Measurements from ENCODE around the gene TFEB.

TFEB gene

DNA sequence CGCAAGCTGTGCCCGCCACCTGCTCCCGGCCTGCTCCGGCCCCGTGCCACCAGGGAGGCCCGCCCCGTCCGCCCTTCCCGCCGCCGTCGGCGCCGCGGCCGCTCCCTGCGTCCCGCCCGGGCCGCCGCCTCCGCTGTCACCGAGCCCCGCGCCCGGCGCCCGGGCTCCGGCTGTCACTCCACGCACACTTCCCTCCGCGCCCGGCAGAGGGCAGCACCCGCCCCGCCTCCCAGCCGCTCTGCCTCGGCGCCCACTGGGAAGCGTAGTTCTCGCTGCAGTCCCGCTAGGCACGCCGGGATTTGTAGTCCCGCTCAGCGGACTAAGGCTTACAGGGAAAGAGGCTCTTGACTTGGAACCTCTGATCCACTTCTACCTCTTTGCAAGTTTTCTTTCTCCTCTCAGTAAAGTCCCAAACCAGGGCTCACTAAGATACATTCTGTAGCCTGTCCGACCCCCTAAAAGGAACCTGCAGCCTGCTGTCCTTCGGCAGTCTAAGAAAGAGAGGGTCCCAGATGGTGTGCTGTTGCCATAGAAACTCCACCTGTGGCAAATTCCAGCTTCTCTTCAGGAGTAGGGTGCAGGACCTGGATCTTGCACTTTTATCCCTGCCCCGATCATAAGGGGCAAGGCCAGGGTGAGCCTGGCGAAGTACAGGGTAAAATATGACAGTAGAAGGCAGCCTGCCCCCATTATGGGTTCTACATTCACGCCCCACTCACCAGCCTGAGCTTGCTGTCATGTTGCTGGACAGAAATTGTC lies at the start of gene TFEB (continued):
- TF ChIP-seq ZBTB1 (tag by site-specific recombination; IDR thresholded peaks at IDR 0.05) (no peak), ZNF175 (tag by site-specific recombination; IDR thresholded peaks at IDR 0.05) (no peak)

DNA sequence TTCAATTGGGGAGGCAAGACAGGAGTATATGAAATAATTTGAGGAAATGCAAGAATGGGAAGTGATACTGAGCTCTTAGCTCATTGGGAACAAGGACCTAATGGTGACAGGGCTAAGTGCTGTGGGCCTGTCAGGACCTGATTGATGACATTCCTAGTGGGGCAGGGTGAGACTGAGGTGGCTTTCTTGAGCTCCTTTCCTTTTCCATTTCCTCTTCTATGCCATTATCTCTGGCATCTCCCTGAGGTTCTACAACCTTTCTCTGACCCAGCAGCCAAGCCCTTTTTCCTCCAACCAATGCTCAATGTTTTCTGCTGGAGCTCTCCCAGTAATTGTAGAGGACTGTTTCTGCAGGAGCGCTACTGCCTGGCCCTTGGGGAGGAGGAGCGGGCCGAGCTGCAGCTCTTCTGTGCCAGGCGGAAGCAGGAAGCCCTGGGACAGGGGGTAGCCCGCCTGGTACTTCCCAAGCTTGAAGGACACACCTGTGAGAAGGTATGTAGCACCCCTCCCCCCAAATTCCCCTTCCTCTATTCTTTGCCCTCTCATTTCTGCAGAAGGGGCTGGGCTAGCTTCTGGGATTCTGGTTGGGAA lies 49.3 kb upstream of the TFEB start:
- H3K9me3 ChIP-seq (ENCODE audit: control insufficient read depth, insufficient read depth, low read depth, low read length): no peaks in the 10 kb centered on the region
- H3K27ac ChIP-seq (ENCODE audit: extremely low read depth, low read depth, low read length): no peak overlapping the region
- CTCF ChIA-PET: interaction anchor here (0.5 to 10.9 kb wide), 24 partner anchors 9 to 1095 kb away, joined by 3 to 192 read pairs (median 6); partner anchors contain the start of genes BYSL, MED20 and RPL7L1
- H3K4me1 ChIP-seq (ENCODE audit: control insufficient read depth, insufficient read depth, low read length): peaks cover 3% of the 10 kb centered on the region
- H3K36me3 ChIP-seq (ENCODE audit: control insufficient read depth in 2 of 2, insufficient read depth in 1 of 2, low read length in 2 of 2): peaks cover 3 to 22% of the 10 kb centered on the region in 2 experiments
- POLR2A ChIA-PET: interaction anchor here (0.8 to 4.3 kb wide), 2 partner anchors 12 to 262 kb away, joined by 3 to 27 read pairs; no protein-coding TSS in a partner anchor
- TF ChIP-seq ZNF335 (tag by site-specific recombination; conservative IDR thresholded peaks at IDR 0.05) (peak; percentile 38), SP2 (tag by site-specific recombination; IDR thresholded peaks at IDR 0.05) (peak; percentile 5; the same call in 1 of the 2 replicates), SCRT2 (tag by site-specific recombination; IDR thresholded peaks at IDR 0.05) (no peak), ZNF664 (tag by site-specific recombination; IDR thresholded peaks at IDR 0.05) (no peak), SP7 (tag by site-specific recombination; IDR thresholded peaks at IDR 0.05) (peak; percentile 56; the same call in 1 of the 2 replicates), ZNF10 (tag by site-specific recombination; IDR thresholded peaks at IDR 0.05) (no peak), ZSCAN30 (tag by site-specific recombination; IDR thresholded peaks at IDR 0.05) (no peak), PRDM1 (tag by site-specific recombination; IDR thresholded peaks at IDR 0.05) (peak; percentile 33; the same call in 1 of the 2 replicates), ZNF473 (tag by site-specific recombination; IDR thresholded peaks at IDR 0.05) (no peak)
- TF ChIP-seq, protein P1, sequence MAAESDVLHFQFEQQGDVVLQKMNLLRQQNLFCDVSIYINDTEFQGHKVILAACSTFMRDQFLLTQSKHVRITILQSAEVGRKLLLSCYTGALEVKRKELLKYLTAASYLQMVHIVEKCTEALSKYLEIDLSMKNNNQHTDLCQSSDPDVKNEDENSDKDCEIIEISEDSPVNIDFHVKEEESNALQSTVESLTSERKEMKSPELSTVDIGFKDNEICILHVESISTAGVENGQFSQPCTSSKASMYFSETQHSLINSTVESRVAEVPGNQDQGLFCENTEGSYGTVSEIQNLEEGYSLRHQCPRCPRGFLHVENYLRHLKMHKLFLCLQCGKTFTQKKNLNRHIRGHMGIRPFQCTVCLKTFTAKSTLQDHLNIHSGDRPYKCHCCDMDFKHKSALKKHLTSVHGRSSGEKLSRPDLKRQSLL (tag by site-specific recombination; IDR thresholded peaks at IDR 0.05): no peak
- H3K4me3 ChIP-seq (ENCODE audit: low read depth, low read length): no peak overlapping the region

DNA sequence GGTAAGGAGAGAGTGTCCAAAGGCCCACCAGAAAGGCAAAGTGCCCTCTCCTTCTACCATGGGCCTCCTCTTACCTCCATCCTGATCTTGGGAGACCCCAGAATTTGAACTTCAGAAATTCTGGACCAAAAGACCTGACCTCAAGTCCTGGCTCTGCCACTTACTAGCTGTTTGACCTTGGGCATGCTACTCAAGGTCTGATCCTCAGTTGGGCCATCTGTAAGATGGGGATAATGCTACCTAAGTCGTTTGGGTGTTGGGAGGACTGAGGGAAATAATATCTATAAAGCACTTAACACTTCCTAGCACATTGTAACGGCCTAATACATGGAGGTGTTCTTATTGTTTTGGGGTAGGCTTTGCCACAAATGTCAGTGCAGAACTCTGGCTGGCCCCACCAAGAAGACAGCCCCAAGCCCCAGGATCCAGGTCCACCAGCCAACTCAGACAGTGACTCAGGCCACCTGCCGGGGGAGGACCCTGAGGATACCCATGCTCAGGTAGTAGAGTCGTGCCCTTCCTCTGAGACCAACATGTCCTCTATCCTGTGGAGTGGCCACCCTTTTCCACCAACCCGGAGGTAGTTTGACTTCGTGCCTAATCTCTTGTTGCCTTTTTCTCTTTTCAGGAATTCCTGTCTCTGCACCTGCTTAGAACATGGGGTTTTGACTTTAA lies 47.8 kb upstream of the TFEB start:
- TF ChIP-seq ZNF132 (tag by site-specific recombination; IDR thresholded peaks at IDR 0.05; ENCODE audit: borderline replicate concordance): no peak
- TF ChIP-seq ZNF768 (tag by site-specific recombination; IDR thresholded peaks at IDR 0.05): no peak
- TF ChIP-seq FEZF1 (tag by site-specific recombination; IDR thresholded peaks at IDR 0.05): no peak
- H3K9me3 ChIP-seq (ENCODE audit: control insufficient read depth, insufficient read depth, low read depth, low read length): no peaks in the 10 kb centered on the region
- H3K36me3 ChIP-seq (ENCODE audit: control insufficient read depth in 2 of 2, insufficient read depth in 1 of 2, low read length in 2 of 2): peaks cover 0 to 13% of the 10 kb centered on the region in 2 experiments; a peak in 1 of 3 replicates
- no peak overlapping the region for H3K4me3 ChIP-seq (ENCODE audit: low read depth, low read length)
- H3K27ac ChIP-seq (ENCODE audit: extremely low read depth, low read depth, low read length): no peak overlapping the region
- POLR2A ChIA-PET: interaction anchor here (1.1 kb wide), 2 partner anchors 142 to 363 kb away, joined by 3 read pairs; no protein-coding TSS in a partner anchor
- peaks cover 6% of the 10 kb centered on the region for H3K4me1 ChIP-seq (ENCODE audit: control insufficient read depth, insufficient read depth, low read length)
- CTCF ChIA-PET: interaction anchor here (0.6 to 10.9 kb wide), 10 partner anchors 18 to 765 kb away, joined by 3 to 192 read pairs (median 6); partner anchors contain the start of genes BYSL and MED20

DNA sequence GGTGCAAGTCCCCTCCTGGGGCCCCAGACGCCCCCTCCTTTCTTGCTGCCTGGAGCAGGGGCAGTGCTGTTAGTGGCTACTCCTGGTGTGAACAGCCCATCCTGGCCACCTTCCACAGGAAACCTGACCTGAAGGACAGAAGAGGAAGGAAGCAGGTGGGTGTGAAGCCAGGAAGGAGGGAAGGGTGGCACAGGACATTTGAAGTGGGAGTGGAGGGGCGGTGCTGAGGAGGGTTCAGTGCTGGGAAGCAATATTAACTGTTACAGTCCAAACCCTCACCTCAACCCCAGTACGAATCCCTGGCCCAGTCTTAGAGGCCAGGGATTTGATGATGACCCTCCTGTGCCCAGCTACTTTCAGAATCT lies 45.9 kb upstream of the TFEB start:
- H3K4me3 ChIP-seq (ENCODE audit: low read depth, low read length): no peak overlapping the region
- H3K9me3 ChIP-seq (ENCODE audit: control insufficient read depth, insufficient read depth, low read depth, low read length): no peaks in the 10 kb centered on the region
- no peak overlapping the region for H3K27ac ChIP-seq (ENCODE audit: extremely low read depth, low read depth, low read length)
- CTCF ChIA-PET: interaction anchor here (0.6 to 10.9 kb wide), 10 partner anchors 46 to 772 kb away, joined by 3 to 192 read pairs (median 4); partner anchors contain the start of gene TFEB
- peaks cover 6% of the 10 kb centered on the region for H3K4me1 ChIP-seq (ENCODE audit: control insufficient read depth, insufficient read depth, low read length)
- POLR2A ChIA-PET: interaction anchor here (0.9 to 1.9 kb wide), 3 partner anchors 140 to 413 kb away, joined by 3 to 5 read pairs (median 3); partner anchors contain the start of genes BYSL and MED20
- H3K36me3 ChIP-seq (ENCODE audit: control insufficient read depth in 2 of 2, insufficient read depth in 1 of 2, low read length in 2 of 2): peaks cover 4 to 20% of the 10 kb centered on the region in 2 experiments; a peak in 1 of 3 replicates
- TF ChIP-seq ZNF571 (tag by site-specific recombination; IDR thresholded peaks at IDR 0.05) (no peak), ZFHX2 (tag by site-specific recombination; conservative IDR thresholded peaks at IDR 0.05) (peak; percentile 90), YY2 (tag by site-specific recombination; IDR thresholded peaks at IDR 0.05) (no peak), EGR2 (tag by site-specific recombination; IDR thresholded peaks at IDR 0.05; ENCODE audit: low read depth) (peak; percentile 85)
- TF ChIP-seq, protein P2, sequence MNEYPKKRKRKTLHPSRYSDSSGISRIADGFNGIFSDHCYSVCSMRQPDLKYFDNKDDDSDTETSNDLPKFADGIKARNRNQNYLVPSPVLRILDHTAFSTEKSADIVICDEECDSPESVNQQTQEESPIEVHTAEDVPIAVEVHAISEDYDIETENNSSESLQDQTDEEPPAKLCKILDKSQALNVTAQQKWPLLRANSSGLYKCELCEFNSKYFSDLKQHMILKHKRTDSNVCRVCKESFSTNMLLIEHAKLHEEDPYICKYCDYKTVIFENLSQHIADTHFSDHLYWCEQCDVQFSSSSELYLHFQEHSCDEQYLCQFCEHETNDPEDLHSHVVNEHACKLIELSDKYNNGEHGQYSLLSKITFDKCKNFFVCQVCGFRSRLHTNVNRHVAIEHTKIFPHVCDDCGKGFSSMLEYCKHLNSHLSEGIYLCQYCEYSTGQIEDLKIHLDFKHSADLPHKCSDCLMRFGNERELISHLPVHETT (tag by site-specific recombination; IDR thresholded peaks at IDR 0.05): no peak
- TF ChIP-seq, protein P3, sequence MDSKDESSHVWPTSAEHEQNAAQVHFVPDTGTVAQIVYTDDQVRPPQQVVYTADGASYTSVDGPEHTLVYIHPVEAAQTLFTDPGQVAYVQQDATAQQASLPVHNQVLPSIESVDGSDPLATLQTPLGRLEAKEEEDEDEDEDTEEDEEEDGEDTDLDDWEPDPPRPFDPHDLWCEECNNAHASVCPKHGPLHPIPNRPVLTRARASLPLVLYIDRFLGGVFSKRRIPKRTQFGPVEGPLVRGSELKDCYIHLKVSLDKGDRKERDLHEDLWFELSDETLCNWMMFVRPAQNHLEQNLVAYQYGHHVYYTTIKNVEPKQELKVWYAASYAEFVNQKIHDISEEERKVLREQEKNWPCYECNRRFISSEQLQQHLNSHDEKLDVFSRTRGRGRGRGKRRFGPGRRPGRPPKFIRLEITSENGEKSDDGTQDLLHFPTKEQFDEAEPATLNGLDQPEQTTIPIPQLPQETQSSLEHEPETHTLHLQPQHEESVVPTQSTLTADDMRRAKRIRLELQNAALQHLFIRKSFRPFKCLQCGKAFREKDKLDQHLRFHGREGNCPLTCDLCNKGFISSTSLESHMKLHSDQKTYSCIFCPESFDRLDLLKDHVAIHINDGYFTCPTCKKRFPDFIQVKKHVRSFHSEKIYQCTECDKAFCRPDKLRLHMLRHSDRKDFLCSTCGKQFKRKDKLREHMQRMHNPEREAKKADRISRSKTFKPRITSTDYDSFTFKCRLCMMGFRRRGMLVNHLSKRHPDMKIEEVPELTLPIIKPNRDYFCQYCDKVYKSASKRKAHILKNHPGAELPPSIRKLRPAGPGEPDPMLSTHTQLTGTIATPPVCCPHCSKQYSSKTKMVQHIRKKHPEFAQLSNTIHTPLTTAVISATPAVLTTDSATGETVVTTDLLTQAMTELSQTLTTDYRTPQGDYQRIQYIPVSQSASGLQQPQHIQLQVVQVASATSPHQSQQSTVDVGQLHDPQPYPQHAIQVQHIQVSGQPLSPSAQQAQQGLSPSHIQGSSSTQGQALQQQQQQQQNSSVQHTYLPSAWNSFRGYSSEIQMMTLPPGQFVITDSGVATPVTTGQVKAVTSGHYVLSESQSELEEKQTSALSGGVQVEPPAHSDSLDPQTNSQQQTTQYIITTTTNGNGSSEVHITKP (tag by site-specific recombination; IDR thresholded peaks at IDR 0.05): peak; percentile 93
